HG03432 (cell line): ENCODE data around the gene COG2.
"Not testable (repeated sequence)": the region's sequence is repeated elsewhere in the genome, so short reads cannot be mapped to it uniquely, and the experiment has no call there.

Experiments used
- ATAC-seq: cut with Tn5 transposase; IDR thresholded peaks from one replicate; pipeline ENCODE4 v1.9.1; 2021; ENCODE audit warnings: mild to moderate bottlenecking, moderate library complexity; ENCODE audit not compliant: unreplicated experiment

COG2 gene

DNA sequence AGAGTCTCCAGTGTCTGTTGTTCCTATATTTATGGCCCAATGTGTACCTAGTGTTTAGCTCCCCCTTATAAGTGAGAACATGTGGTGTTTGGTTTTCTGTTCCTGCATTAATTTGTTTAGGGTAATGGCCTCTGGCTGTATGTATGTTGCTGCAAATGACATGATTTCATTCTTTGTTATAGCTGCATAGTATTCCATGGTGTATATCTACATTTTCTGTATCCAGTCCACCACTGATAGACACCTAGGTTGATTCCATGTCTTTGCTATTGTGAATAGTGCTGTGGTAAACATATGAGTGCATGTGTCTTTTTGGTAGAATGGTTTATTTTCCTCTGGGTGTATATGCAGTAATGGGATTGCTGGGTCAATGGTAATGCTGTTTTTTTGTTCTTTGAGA lies 56.7 kb downstream of the COG2 start:
- ATAC-seq = not testable (repeated sequence)

DNA sequence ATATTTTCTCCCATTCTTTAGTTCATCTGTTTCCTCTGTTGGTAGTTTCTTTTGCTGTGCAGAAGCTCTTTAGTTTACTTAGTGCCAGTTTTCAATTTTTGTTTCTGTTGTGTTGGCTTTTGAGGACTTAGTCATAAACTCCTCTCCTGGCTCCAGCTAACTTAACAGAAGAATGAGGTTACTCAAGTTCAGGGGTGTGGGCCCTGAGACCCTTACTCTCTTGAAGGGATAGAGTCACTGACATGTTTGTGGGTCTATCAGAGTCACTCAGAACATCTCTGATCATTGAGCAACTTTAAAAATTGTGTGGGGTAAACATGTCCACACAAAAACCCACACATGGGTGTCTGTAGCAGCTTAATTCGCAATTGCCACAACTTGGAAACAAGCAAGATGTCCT lies 57.4 kb downstream of the COG2 start:
- ATAC-seq = no peak

DNA sequence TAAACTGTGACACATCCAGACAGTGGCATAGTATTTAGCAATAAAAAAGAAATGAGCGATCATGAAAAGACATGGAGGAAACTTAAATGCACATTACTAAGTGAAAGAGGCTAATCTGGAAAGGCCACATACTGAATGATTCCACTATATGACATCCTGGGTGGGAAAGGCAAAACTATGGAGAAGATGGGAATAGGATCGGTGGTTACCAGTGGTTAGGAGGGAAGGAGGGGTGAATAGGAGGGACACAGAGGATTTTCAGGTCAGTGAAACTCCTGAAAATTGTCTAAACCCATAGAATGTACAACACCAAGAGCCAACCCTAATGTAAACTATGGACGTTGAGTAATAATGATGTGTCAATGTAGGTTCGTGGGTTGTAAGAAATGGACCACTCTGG lies 57.9 kb downstream of the COG2 start:
- no peak for ATAC-seq

DNA sequence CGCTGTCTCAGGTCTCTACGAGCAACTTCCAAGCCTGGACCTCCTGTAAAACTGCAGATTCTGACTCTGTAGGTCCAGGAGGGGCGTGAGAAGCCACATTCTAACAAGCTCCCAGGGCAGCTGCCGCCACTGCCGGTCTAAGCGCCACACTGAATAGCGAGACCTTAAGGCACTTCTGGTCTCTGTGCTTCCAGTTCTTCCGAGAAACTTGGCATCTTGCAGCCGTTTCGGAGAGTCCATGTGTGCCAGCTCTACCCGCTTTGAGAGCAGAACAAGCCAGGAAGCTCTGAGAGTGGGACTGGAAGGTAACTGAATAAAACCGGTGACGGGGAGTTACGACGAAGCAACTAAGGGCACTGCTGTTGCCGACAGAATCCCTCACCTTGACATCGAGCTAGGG lies 59.2 kb downstream of the COG2 start:
- ATAC-seq = no peak

DNA sequence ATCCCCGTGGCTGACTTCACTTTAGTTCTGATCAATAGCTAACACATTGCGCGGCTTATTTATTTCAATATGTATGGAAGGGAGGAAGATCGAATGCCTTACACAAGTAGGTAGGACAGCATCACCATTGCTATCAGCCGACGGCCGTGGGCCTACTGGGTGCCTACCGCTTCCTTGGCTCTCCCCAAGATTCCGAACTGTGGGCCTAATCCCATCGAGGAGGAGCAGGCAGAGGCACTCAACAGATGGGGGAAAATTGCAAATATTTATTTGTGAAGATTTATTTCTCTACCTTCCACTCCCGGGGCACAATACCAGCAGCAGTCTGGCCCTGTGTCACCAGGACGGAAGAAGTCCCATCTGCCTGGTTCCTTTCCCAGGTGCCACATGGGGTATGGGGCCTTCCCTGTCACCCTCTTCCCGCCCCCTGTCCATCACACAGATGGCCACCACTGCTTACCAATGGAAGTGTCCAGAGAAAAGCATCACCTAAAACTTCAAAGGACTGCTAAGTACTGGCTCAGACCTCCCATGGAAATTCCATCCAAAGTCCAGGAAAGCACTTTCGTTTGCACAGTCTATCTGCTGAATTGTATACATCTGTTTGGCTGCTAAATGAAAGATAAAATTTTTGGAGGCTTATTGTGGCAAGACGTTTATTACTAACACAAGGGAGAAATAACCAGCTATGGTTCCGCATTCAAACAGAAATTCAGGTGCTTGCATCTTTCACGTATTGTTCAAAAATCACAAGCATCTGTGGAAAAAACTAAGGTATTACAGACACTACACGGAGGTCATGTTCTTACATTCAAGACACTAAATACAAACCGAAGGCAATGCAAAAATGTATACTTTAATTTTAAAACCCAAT lies 59.9 kb downstream of the COG2 start:
- no peak for ATAC-seq

DNA sequence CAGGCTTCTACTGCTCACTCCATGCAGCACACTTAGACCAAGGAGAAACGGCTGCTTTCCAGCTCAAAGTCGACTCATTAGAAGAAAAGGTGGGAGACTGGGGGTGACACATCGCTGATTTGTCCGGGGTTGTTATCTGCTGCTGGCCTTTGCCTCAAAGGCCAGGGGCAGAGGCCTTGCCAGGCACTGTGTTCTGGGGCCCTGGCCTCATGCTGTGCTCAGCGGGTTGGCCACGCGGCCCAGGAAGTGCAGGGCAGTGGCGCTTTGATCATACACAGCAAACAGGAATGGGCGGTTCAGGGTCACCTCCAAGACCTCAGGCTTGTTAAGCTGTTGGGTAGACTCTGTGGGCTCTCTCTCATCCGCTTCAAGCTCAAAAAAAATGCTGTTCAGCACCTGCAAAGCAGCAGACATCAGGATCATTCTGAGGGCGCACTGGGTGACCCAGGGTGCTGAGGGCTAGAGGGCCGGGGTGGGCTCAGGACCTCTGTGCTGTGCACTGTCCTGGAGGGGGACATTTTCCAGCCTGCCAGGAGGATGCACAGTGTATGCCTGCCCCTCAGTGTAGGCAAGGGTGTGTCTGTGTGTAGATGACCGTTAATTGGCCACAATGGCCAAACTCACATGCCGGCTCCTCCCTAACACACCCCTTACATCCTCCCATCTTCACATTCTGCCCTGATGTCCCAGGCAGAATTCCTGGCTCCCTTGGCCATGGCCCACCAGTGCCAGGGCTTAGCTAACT lies 60.8 kb downstream of the COG2 start:
- ATAC-seq = no peak

DNA sequence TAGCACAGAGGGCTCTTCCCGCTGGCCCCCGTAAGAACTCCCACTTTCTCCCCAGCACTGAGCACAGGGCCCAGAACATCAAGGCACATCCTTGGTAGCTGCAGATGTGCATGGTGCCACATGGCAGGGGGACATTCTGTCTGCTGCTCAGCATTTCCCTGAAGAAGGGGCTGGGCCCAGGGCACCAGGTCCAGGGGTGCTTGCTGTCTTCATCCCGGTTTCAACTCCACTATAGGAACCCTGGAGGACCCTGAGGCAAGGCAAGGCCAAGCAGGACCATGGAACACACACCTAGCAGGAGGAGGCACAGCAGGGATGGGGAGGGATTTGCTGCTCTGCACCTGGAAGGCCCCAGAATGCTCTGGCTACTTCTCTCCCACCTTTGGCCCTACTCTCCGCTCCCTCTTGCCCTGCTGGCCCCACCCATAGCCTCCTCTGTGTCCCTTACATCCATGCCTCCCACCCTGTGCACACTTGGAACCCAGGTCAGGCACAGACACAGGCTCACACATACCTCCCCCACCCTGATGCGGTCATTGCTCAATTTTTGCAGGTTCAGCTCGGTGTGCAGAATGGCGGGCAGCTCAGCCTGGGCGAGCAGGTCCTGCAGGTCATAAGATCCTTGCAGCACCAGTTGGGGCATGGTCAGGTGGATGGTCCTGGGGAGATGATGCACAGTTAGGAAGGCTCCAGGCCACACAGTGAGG lies 61.6 kb downstream of the COG2 start:
- no peak for ATAC-seq

DNA sequence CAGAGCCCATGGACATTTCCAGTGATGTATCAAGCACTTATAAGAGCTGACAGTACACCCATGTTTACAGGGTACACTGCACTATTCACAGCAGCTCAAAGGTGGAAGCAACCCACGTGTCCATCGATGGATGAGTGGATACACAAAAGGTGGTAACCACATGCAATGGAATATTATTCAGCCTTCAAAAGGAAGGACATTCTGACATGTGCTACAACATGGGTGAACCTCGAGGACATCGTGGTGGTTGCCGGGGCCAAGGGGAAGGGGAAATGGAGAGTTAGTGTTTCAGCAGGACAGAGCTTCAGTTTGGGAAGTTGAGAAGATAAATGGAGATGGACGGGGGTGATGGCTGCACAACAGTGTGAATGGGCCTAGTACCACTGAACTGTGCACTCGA lies 62.5 kb downstream of the COG2 start:
- ATAC-seq = no peak

DNA sequence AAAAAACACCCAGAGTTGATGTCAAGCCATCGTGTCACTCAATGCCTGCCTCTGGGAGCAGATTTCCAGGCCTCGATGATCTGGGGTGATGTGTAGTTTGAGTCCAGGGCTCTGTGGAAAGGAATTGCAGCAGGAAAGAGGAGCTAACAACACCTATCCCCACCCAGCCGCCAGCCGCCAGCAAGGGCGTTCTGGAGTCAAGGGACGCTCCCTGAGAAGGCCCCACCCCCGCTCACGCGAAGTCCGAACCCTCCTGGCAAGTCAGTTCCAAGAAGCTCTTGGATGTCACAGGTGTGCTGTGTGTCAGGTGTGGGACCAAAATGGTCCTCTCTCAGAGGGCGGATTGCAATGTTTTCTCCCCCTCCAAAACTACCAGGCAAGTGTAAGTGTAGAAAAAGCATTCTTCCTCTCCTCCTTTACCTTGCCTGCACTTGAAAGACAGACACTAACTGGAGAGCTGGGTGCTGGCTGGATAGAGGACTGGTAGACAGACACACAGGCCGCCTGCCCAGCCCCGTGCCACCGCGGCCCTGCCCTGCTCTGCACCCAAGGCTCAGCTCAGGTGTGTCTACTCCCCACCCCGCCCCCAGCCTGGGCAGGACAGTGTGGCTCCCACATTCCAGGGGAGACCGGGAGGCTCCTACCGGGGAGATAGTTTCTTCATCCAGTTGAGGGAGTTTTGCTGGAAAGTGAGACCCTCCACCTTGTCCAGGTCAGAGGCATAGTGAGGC lies 63.2 kb downstream of the COG2 start:
- ATAC-seq = no peak

DNA sequence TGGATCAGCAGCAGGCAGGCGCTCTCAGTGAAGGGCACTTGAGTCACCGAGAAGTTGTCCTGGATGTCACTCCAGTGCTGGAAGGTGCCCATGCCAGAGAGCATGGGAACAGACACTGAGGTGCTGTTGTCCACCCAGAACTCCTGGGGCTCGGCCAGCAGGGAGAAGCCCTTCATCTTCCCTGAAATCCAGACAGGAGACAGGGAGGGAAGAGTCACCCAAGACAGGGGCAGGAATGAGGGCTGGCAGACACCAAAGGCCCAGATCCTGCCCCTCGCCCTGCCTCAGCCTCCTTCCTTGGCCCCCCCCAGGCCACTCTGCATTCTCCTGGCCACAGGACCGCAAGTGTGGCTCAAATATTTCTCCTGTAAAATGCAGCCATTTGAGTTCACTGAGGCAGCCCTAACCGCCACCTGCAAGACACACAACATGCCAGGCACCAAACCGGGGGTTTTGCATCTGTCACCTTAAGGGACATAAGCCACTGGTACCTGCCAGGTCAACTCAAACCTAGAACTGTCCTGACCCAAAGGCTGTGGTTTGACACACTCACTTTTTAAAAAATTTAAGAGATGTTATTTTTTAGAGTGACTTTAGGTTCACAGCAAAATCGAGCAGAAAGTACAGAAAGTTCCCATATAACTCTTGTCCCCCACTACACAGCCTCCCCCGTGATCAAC lies 63.9 kb downstream of the COG2 start:
- no peak for ATAC-seq

DNA sequence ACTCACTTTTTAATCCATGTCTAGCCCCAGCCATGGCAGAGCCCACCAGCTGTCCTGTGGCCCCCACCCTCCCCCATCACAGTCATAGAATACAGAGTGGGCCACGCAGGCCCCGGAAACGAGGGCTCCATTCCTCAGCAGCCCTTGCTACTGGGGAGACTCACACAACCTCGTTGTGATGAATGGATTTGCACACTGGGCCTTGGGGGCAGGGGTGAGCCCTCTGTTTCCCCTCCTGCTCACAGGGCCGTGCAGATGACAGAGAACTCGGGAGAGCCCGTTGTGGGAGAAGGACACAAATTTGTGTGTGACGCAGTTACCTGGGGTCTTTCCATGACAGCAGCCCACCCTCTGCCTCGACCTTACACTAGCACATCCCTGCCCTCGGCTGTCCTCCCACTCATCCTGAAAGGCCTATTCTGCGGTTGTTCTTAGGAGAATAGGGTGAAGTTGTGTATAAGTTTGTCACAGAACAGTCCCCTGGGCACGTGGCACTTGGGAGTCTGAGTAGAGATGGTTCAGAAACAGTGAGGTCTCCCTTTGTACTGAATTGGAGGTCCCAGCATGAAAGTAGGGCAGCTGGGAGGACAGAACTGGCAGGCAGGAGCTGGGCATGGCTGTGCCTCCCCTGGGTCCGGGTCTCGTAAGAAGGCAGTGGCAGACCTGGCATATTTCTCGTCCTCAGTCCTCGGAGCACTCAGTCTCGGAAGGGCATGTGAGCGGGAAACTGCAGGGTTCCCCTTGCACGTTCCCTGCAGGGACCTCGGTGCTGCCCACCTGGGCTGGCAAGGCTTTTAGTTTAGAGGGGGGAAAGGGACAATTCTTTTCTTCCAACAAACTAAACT lies 64.8 kb downstream of the COG2 start:
- no peak for ATAC-seq

DNA sequence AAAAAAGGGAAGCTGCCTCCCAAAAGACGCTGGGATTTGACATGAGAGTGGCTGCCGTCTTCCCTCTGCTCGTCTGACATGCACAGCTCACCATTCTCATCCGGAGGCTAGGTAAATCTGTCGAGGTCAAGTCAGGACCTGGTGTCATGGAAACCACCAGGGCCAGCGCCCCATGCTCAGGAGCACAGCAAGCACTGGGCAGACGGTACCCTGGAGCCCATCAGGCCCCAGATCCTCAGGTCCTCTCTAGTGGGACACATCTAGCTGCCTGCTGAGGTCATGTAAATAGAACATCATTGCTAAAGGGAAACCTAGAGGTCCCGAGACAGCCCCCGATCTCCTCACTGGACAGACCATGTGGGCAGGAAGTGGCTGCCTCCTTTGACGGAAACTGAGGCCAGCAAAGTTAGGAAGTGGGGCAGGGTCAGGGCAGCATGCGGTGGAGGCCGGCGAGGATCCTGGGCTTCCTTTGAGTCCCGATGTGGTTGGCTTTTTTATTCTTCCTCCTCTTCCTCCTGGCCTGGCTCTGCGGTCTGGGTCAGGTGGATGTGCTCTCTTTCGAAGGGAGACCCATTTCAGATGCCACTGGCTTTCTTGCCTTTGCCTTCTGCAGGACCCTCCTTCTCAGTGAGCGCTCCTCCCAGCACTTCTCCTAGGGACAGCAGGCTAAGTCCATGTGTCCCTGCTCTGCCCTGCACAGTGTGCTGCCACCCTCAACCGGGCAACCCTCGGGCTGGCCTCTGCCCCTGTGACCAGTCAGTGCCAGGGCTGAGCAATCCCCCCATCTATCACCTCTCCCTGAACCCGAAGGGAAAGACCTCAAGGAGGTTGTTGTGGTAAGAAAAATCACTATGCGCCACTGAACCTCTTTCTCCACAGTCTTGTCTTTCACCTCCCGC lies 65.7 kb downstream of the COG2 start:
- ATAC-seq = no peak

DNA sequence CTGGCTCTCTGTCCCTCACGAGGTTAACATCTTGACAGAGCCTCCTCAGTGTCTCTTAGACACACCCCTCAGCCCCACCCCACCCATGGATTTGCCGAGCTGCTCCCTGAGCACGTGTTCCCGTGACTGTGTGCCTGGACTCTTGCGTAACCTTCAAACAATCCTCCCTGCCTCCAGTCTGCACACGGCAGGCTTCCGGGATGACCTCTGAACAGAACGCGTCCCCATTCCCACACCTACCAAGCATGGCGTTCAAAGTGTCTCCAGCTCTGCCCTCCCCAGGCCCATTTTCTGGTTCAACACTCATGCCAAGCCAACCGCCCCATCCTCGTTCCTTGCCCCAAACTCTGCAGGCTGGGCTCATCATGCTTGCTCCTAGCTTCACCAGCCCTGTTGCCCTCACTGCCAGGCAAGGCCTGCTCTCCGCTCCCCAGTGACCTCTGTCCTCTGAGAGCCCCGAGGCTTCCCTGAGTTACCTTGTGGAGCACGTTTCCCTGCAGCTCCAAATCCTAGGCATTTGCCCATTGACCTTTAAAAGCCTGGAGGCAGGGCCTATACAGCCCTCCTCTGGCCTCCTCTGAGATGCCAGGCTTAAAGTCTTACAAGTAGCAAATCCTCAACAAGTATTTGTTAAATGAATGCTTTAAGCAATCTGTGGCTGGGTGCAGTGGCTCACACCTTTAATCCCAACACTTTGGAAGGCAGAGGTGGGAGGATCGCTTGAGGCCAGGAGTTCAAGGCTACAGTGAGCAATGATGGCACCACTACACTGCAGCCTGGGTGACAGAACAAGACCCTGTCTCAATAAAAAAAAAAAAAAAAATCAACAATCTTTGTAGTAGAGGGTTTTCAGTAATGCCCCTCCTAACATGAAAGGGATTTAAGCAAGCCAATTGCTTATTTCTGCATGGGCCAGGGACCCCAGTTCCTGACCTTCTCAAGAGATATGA lies 66.6 kb downstream of the COG2 start:
- no peak for ATAC-seq

DNA sequence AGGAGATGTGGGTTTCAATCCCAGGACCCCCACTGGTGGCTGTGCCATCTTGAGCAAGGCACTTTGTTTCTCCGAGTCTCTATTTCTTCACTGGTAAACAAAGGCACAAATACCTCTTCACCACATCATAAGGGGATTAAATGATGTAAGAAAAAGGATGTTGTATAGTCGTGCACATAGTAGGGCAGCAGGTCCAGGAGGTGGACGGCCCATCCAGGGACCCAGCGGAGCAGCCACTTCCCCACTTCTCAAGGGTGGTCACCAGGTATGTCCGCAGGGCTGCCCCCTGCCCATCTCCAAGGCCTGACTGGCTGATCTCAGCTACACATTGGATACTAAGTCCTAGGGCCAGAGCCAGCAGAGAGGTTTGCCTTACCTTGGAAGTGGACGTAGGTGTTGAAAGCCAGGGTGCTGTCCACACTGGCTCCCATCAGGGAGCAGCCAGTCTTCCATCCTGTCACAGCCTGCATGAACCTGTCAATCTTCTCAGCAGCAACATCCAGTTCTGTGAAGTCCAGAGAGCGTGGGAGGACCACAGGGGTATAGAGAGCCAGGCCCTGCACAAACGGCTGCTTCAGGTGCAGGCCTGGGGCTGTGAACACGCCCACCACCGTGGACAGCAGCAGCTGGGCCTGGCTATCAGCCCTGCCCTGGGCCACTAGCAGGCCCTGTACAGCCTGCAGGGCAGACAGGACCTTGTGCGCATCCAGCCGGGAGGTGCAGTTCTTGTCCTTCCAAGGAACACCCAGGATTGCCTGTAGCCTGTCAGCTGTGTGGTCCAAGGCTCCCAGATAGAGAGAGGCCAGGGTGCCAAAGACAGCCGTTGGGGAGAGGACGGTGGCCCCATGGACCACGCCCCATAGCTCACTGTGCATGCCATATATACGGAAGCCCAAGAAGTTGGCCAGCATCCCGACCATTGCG lies 67.6 kb downstream of the COG2 start:
- no peak for ATAC-seq

DNA sequence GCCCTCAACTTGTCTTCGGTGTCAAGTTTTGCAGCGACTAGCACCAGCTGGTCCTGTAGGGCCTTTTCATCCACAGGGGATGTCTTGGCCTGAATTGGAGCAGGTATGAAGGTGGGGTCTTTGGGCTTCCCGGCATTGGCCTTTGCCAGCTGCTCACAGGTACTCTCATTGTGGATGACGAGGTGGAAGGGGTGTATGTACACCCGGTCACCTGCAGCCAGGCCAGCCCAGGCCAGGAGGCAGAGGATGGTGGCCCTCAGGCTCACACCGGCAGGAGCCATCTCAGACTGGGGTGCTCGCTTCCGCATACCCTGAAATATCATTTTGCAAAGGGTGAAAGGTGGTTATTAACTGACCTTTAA lies 68.2 kb downstream of the COG2 start:
- no peak for ATAC-seq

DNA sequence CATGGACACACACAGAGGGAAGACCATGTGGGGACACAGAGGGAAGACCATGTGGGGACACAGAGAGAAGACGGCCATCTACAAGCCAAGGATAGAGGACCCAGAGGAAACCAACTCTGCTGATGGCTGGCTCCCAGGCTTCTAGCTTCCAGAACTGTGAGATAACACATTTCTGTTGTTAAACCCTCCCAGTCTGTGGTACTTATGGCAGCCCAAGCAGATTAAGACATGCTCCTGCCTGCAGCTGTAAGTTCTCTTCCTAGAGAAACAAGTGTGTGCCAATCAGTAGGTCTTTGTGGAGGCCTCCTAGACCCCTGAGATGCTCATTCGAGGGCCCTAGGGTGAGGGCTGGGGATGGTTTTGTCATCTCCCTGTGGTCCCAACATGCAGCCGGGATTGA lies 69.0 kb downstream of the COG2 start:
- no peak for ATAC-seq
